ENCODE results near the gene ADD2.

ADD2 gene

GRCh38 chr2:70777450-70777849 is 9.4 kb upstream of the ADD2 start:
- Histone ChIP-seq H3K14ac (ENCODE audit: low read length) (no peak overlapping the region), H3K9me3 (replicated peaks in 1 of 2; ENCODE audit: control insufficient read depth in 2 of 2, insufficient read depth in 1 of 2, low read depth in 1 of 2, low read length in 2 of 2) (no peaks in the 10 kb centered on the region), H3K27me3 (ENCODE audit: control insufficient read depth in 3 of 3, insufficient read depth in 3 of 3, low read depth in 1 of 3, low read length in 3 of 3) (peaks cover 0 to 64% (median 0%) of the 10 kb centered on the region in 3 experiments), H3K9ac (ENCODE audit: low read depth, low read length, poor library complexity) (no peak overlapping the region), H3K4me3 (ENCODE audit: low read length in 2 of 2) (no peak overlapping the region), H2AK5ac (ENCODE audit: low read depth, low read length) (no peak overlapping the region), H4K91ac (ENCODE audit: low read depth, low read length, poor library complexity) (no peak overlapping the region), H2BK5ac (ENCODE audit: low read length) (no peak overlapping the region), H2BK12ac (ENCODE audit: low read length) (no peak overlapping the region), H4K8ac (ENCODE audit: low read depth, low read length) (no peak overlapping the region), H3K18ac (ENCODE audit: low read length) (no peak overlapping the region), H3K4ac (ENCODE audit: low read length) (no peak overlapping the region), H3K27ac (replicated peaks; ENCODE audit: low read length) (no peak overlapping the region), H3K23ac (ENCODE audit: low read depth, low read length, poor library complexity) (no peak overlapping the region), H2AFZ (ENCODE audit: low read length) (no peak overlapping the region), H3K36me3 (replicated peaks in 1 of 2; ENCODE audit: control insufficient read depth in 2 of 2, insufficient read depth in 2 of 2, low read length in 2 of 2) (no peaks in the 10 kb centered on the region), H3K79me1 (ENCODE audit: low read depth, low read length) (no peaks in the 10 kb centered on the region), H3K4me1 (ENCODE audit: control insufficient read depth in 2 of 2, insufficient read depth in 1 of 2, low read depth in 1 of 2, low read length in 2 of 2) (peaks cover 0 to under 1% of the 10 kb centered on the region in 2 donors), H2BK120ac (ENCODE audit: low read depth, low read length) (no peak overlapping the region), H2BK15ac (ENCODE audit: low read length) (no peak overlapping the region), H3K4me2 (ENCODE audit: insufficient read depth, low read length, poor library complexity, severe bottlenecking) (no peak overlapping the region)
- no CpG with 5 or more reads among the region's 2 CpGs for WGBS, 2 donors (ENCODE audit: extremely low coverage in 2 of 2, insufficient read length in 2 of 2, insufficient replicate concordance in 1 of 2)
- DNase-seq (ENCODE audit: low spot score): no peak

GRCh38 chr2:70776266-70776665 is 8.3 kb upstream of the ADD2 start:
- Histone ChIP-seq H4K8ac (ENCODE audit: low read depth, low read length) (no peak overlapping the region), H3K27me3 (ENCODE audit: control insufficient read depth in 3 of 3, insufficient read depth in 3 of 3, low read depth in 1 of 3, low read length in 3 of 3) (peaks cover 0 to 69% (median 0%) of the 10 kb centered on the region in 3 experiments)
- no peak for DNase-seq (ENCODE audit: low spot score)

GRCh38 chr2:70775141-70775540 is 7.1 kb upstream of the ADD2 start:
- H3K23ac ChIP-seq (ENCODE audit: low read depth, low read length, poor library complexity): no peak overlapping the region
- H2BK5ac ChIP-seq (ENCODE audit: low read length): no peak overlapping the region
- no peaks in the 10 kb centered on the region for H3K4me1 ChIP-seq (ENCODE audit: control insufficient read depth in 2 of 2, insufficient read depth in 1 of 2, low read depth in 1 of 2, low read length in 2 of 2)
- no peak for DNase-seq (ENCODE audit: low spot score)
- H3K18ac ChIP-seq (ENCODE audit: low read length): no peak overlapping the region
- no peak overlapping the region for H3K27ac ChIP-seq (replicated peaks; ENCODE audit: low read length)
- no peak overlapping the region for H2AFZ ChIP-seq (ENCODE audit: low read length)
- no peak overlapping the region for H3K4ac ChIP-seq (ENCODE audit: low read length)
- no peak overlapping the region for H3K14ac ChIP-seq (ENCODE audit: low read length)
- no peak overlapping the region for H2BK12ac ChIP-seq (ENCODE audit: low read length)
- no CpG with 5 or more reads among the region's 2 CpGs for WGBS, 2 donors (ENCODE audit: extremely low coverage in 2 of 2, insufficient read length in 2 of 2, insufficient replicate concordance in 1 of 2)
- H3K4me2 ChIP-seq (ENCODE audit: insufficient read depth, low read length, poor library complexity, severe bottlenecking): no peak overlapping the region
- H3K9ac ChIP-seq (ENCODE audit: low read depth, low read length, poor library complexity): no peak overlapping the region
- H3K9me3 ChIP-seq (replicated peaks in 1 of 2; ENCODE audit: control insufficient read depth in 2 of 2, insufficient read depth in 1 of 2, low read depth in 1 of 2, low read length in 2 of 2): no peaks in the 10 kb centered on the region
- H2BK15ac ChIP-seq (ENCODE audit: low read length): no peak overlapping the region
- no peak overlapping the region for H4K8ac ChIP-seq (ENCODE audit: low read depth, low read length)
- H2BK120ac ChIP-seq (ENCODE audit: low read depth, low read length): no peak overlapping the region
- no peak overlapping the region for H3K4me3 ChIP-seq (ENCODE audit: low read length in 2 of 2)
- H3K27me3 ChIP-seq (ENCODE audit: control insufficient read depth in 3 of 3, insufficient read depth in 3 of 3, low read depth in 1 of 3, low read length in 3 of 3): peaks cover 0 to 61% (median 0%) of the 10 kb centered on the region in 3 experiments
- no peak overlapping the region for H4K91ac ChIP-seq (ENCODE audit: low read depth, low read length, poor library complexity)
- no peaks in the 10 kb centered on the region for H3K36me3 ChIP-seq (replicated peaks in 1 of 2; ENCODE audit: control insufficient read depth in 2 of 2, insufficient read depth in 2 of 2, low read length in 2 of 2)
- no peak overlapping the region for H2AK5ac ChIP-seq (ENCODE audit: low read depth, low read length)
- no peaks in the 10 kb centered on the region for H3K79me1 ChIP-seq (ENCODE audit: low read depth, low read length)

More at GRCh38 chr2:70776266-70776665, 8.3 kb upstream of the ADD2 start:
- no peak overlapping the region for H3K23ac ChIP-seq (ENCODE audit: low read depth, low read length, poor library complexity)
- no peak overlapping the region for H2BK5ac ChIP-seq (ENCODE audit: low read length)
- H2BK15ac ChIP-seq (ENCODE audit: low read length): no peak overlapping the region
- H3K4me2 ChIP-seq (ENCODE audit: insufficient read depth, low read length, poor library complexity, severe bottlenecking): no peak overlapping the region
- H3K9ac ChIP-seq (ENCODE audit: low read depth, low read length, poor library complexity): no peak overlapping the region
- H3K14ac ChIP-seq (ENCODE audit: low read length): no peak overlapping the region
- H3K4ac ChIP-seq (ENCODE audit: low read length): no peak overlapping the region
- no peak overlapping the region for H2BK12ac ChIP-seq (ENCODE audit: low read length)
- H3K27ac ChIP-seq (replicated peaks; ENCODE audit: low read length): no peak overlapping the region
- H3K4me1 ChIP-seq (ENCODE audit: control insufficient read depth in 2 of 2, insufficient read depth in 1 of 2, low read depth in 1 of 2, low read length in 2 of 2): no peaks in the 10 kb centered on the region
- H3K18ac ChIP-seq (ENCODE audit: low read length): no peak overlapping the region
- no peak overlapping the region for H2BK120ac ChIP-seq (ENCODE audit: low read depth, low read length)
- no peaks in the 10 kb centered on the region for H3K9me3 ChIP-seq (replicated peaks in 1 of 2; ENCODE audit: control insufficient read depth in 2 of 2, insufficient read depth in 1 of 2, low read depth in 1 of 2, low read length in 2 of 2)
- H3K4me3 ChIP-seq (ENCODE audit: low read length in 2 of 2): no peak overlapping the region
- no peaks in the 10 kb centered on the region for H3K36me3 ChIP-seq (replicated peaks in 1 of 2; ENCODE audit: control insufficient read depth in 2 of 2, insufficient read depth in 2 of 2, low read length in 2 of 2)
- H2AFZ ChIP-seq (ENCODE audit: low read length): no peak overlapping the region
- H4K91ac ChIP-seq (ENCODE audit: low read depth, low read length, poor library complexity): no peak overlapping the region
- no peaks in the 10 kb centered on the region for H3K79me1 ChIP-seq (ENCODE audit: low read depth, low read length)
- WGBS, 2 donors (ENCODE audit: extremely low coverage in 2 of 2, insufficient read length in 2 of 2, insufficient replicate concordance in 1 of 2): no CpG with 5 or more reads among the region's 3 CpGs
- no peak overlapping the region for H2AK5ac ChIP-seq (ENCODE audit: low read depth, low read length)

- Histone ChIP-seq H3K9me3 (replicated peaks in 1 of 2; ENCODE audit: control insufficient read depth in 2 of 2, insufficient read depth in 1 of 2, low read depth in 1 of 2, low read length in 2 of 2) (no peaks in the 10 kb centered on the region), H3K27ac (replicated peaks; ENCODE audit: low read length) (no peak overlapping the region), H3K36me3 (replicated peaks in 1 of 2; ENCODE audit: control insufficient read depth in 2 of 2, insufficient read depth in 2 of 2, low read length in 2 of 2) (no peaks in the 10 kb centered on the region), H2AFZ (ENCODE audit: low read length) (no peak overlapping the region), H3K4me3 (ENCODE audit: low read length in 2 of 2) (no peak overlapping the region), H2BK12ac (ENCODE audit: low read length) (no peak overlapping the region), H3K4me1 (ENCODE audit: control insufficient read depth in 2 of 2, insufficient read depth in 1 of 2, low read depth in 1 of 2, low read length in 2 of 2) (peaks cover 0 to 12% of the 10 kb centered on the region in 2 donors), H3K9ac (ENCODE audit: low read depth, low read length, poor library complexity) (no peak overlapping the region), H4K91ac (ENCODE audit: low read depth, low read length, poor library complexity) (no peak overlapping the region), H3K79me1 (ENCODE audit: low read depth, low read length) (no peaks in the 10 kb centered on the region), H4K8ac (ENCODE audit: low read depth, low read length) (no peak overlapping the region), H2BK15ac (ENCODE audit: low read length) (no peak overlapping the region), H3K4ac (ENCODE audit: low read length) (no peak overlapping the region), H3K14ac (ENCODE audit: low read length) (no peak overlapping the region), H3K18ac (ENCODE audit: low read length) (no peak overlapping the region), H3K27me3 (ENCODE audit: control insufficient read depth in 3 of 3, insufficient read depth in 3 of 3, low read depth in 1 of 3, low read length in 3 of 3) (peaks cover 0 to 49% (median 0%) of the 10 kb centered on the region in 3 experiments), H2BK120ac (ENCODE audit: low read depth, low read length) (no peak overlapping the region), H3K23ac (ENCODE audit: low read depth, low read length, poor library complexity) (no peak overlapping the region), H3K4me2 (ENCODE audit: insufficient read depth, low read length, poor library complexity, severe bottlenecking) (no peak overlapping the region), H2BK5ac (ENCODE audit: low read length) (no peak overlapping the region), H2AK5ac (ENCODE audit: low read depth, low read length) (no peak overlapping the region)
- no peak for DNase-seq (ENCODE audit: low spot score)
- WGBS, 2 donors (ENCODE audit: extremely low coverage in 2 of 2, insufficient read length in 2 of 2, insufficient replicate concordance in 1 of 2): no CpG with 5 or more reads among the region's 2 CpGs
Observed at GRCh38 chr2:70772486-70773155, 4.6 kb upstream of the ADD2 start.

Data from neuronal stem cell (in vitro differentiated cells).